ENCODE measurements around the gene BICRA.

DNA sequence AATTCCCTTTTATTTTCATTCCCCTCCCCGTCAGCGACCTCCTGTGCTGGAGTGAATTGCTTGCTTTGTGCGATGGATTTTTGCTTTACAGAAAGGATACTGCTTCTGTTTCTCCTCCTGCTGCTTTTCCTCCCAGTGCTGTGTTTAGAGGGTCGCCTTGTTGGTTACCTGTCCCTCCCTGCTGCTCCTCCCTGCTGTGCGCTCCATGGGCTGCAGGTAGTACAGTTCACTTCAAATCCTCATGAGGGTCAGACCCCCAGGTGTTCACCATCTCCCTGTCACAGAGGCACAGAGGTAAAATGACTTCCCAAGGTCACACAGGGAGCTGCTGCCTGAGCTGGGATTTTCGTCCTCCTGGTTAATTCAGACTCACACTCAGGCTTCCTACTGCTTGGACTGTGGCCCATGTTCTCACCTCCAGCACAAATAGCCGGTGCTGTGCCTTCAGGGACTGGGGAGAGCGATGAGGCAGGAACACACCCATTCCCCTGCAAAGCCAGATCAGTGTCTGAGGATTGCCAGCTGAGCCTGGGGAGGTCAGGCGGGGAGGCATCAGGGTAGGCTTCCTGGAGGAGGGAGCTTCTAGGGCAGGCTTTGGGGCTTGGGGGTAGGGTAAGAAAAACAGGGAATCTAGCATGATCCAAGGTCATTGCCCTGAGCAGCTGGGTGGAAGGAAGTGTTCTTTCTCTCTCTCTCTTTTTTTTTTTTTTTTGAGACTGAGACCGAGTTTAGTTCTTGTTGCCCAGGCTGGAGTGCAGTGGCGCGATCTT, 14.4 kb downstream of the BICRA start:
- TF ChIP-seq CREB1 (IDR thresholded peaks at IDR 0.05) (no peak), HDAC2 (IDR thresholded peaks at IDR 0.05; ENCODE audit: borderline replicate concordance in 1 of 2, low read depth in 2 of 2, low read length in 2 of 2) (no peak), POLR2A (IDR thresholded peaks at IDR 0.05; ENCODE audit: control extremely low read depth in 1 of 2, low read depth in 2 of 2, low read length in 2 of 2) (no peak), GABPA (IDR thresholded peaks at IDR 0.05; ENCODE audit: borderline replicate concordance, insufficient read depth, low read length) (no peak)
- TF ChIP-seq, protein P1, sequence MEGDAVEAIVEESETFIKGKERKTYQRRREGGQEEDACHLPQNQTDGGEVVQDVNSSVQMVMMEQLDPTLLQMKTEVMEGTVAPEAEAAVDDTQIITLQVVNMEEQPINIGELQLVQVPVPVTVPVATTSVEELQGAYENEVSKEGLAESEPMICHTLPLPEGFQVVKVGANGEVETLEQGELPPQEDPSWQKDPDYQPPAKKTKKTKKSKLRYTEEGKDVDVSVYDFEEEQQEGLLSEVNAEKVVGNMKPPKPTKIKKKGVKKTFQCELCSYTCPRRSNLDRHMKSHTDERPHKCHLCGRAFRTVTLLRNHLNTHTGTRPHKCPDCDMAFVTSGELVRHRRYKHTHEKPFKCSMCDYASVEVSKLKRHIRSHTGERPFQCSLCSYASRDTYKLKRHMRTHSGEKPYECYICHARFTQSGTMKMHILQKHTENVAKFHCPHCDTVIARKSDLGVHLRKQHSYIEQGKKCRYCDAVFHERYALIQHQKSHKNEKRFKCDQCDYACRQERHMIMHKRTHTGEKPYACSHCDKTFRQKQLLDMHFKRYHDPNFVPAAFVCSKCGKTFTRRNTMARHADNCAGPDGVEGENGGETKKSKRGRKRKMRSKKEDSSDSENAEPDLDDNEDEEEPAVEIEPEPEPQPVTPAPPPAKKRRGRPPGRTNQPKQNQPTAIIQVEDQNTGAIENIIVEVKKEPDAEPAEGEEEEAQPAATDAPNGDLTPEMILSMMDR (IDR thresholded peaks at IDR 0.05; ENCODE audit: control extremely low read depth in 1 of 3, insufficient read depth in 1 of 3, low read depth in 1 of 3, low read length in 3 of 3): no peak

Measured in H1 (cell line).